Measurements from ENCODE around the gene PIK3R2.

DNA sequence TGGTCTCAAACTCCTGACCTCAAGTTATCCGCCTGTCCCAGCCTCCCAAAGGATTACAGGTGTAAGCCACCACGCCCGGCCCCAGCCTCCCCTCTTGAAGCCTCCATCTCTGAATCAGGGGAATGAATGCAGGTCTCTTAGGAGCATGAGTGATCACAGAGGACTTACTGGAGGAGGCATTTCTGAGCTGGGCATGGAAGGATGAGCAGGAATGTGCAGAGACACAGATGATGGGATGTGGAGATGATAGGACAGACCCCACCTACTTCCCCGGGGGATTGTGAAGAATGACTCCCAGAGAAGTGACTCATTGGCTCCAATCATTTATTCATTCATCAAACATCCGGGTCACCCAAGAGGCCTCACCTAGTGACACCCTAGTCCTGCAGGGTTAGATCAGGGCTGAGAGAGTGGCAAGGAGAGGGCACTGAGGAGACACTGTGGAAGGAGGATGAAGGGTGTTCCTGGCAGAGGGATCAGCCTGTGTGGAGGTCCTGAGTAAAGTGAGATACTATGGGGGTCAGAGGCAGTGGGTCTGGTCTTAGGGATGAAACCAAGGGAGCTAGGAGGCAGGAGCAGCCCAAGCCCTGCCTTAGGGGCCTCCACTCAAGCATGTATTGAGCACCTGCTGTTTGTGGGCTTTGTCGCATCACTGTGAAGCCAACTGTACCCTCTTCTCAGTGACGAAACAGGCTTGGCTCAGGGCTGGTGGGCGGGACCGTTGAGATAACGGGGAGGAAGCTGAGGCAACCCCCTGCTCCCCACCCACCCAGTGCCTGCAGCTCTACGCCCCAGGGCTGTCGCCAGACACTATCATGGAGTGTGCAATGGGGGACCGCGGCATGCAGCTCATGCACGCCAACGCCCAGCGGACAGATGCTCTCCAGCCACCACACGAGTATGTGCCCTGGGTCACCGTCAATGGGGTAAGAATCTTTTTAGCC is 23.7 kb downstream of the PIK3R2 start:
- TF ChIP-seq GATA3 (IDR thresholded peaks at IDR 0.05; ENCODE audit: low read depth, low read length) (no peak), GATA2 (IDR thresholded peaks at IDR 0.05; ENCODE audit: low read depth, low read length) (no peak)
